GM12892 (cell line): Measurements from ENCODE around the gene P3H3.
"Not testable (repeated sequence)": the region's sequence is repeated elsewhere in the genome, so short reads cannot be mapped to it uniquely, and the experiment has no call there.

Experiments
- DNase-seq: peaks from one replicate; pipeline ENCODE4 v3.0.0; 2011; ENCODE audit not compliant: insufficient read length
- FAIRE-seq: peaks from 2 replicates; lab custom pipeline; 2011; peaks lifted over from hg19 to GRCh38; lab: Jason Lieb, UNC
- POLR2A ChIP-seq: IDR thresholded peaks from 2 replicates; pipeline ENCODE4 v1.6.1; 2011; ENCODE audit warnings: low read depth, low read length, control low read depth
- POLR2AphosphoS5 ChIP-seq: IDR thresholded peaks from 2 replicates; pipeline ENCODE4 v1.6.1; 2011; ENCODE audit warnings: low read depth, low read length, control low read depth
- TAF1 ChIP-seq: IDR thresholded peaks from 2 replicates; pipeline ENCODE4 v1.6.1; 2011; ENCODE audit warnings: low read depth, mild to moderate bottlenecking, control low read depth, low read length, borderline replicate concordance

The P3H3 gene

DNA sequence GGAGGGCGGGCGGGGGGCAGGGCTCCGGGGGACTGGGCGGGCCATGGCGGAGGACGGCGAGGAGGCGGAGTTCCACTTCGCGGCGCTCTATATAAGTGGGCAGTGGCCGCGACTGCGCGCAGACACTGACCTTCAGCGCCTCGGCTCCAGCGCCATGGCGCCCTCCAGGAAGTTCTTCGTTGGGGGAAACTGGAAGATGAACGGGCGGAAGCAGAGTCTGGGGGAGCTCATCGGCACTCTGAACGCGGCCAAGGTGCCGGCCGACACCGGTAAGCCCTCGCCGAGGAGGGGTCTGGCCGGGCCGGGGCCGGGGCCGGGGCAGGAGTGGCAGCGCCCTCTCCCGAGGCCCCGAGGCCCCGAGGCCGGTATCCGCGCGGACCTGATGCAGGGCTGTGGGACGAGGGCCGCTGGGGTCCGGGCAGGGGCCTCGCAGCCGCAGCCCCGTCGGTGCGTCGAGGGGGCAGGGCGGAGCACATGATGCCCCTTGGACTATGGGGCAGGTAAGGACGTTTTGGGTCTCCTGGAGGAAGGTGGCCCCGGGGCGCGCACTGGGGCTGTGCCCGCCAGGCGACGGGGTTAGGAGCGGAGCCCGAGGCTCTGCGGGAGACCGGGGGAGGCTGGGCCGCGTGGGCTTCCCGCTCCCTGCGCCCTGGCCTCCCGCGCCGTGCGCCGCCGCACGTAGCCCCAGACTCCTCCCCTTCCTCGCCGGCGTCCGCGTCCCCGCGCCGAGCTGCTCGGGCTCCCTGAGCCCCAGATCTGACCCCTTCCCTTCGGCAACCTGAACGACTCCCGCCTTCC, 39.4 kb downstream of the P3H3 start, which contains the start of gene TPI1:
Gene TPI1, plus strand, starts transcription at position 119 of the 798 bp plus-strand sequence. Its CDS starts 36 bp downstream, at position 155.
- DNase-seq (peak; percentile 94), FAIRE-seq (peak; percentile 97)
- TF ChIP-seq POLR2A, result peak; percentile 99
- TF ChIP-seq POLR2AphosphoS5, result peak; percentile 98
- peak; percentile 95 for TF ChIP-seq TAF1

DNA sequence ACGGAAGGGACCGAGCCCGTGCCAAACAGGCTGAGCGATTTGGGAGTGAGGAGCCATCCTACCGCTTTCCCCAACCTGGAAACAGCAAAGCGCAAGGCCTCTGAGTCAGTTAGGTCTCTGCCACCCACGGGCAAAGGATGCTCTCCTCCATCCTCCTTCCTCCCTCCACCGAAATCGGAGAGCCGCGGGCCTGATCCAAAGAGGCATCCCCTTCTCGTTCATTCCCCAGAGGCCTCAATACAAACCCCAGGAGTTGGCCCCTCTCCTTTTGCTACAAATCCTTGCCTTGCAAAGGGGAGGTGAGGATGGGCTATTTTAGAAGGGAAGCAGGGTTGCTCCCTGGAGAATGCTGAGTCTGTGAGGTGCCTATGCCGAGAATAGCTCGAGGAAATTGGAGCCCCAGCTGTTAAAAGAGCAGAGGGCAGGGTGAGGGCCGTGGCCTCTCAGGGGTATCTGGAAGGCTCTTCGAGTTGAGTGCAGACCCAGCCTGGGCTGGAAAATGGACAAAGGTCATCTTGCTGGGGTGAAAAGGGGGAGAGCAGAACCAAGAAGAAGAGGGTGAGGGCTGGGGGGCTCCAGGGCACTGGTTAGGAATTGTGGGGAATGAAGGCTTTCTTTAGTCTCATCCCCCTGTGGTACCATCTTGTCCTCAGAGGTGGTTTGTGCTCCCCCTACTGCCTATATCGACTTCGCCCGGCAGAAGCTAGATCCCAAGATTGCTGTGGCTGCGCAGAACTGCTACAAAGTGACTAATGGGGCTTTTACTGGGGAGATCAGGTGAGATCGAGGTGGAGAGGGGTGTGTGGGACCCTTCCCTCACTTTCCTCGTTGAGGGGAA, 40.2 kb downstream of the P3H3 start:
- TF ChIP-seq POLR2AphosphoS5, result peak; percentile 8; the same call in 1 of the 2 replicates
- TF ChIP-seq POLR2A, result no peak
- no peak for TF ChIP-seq TAF1
- FAIRE-seq, result peak; percentile 50
- DNase-seq, result no peak

DNA sequence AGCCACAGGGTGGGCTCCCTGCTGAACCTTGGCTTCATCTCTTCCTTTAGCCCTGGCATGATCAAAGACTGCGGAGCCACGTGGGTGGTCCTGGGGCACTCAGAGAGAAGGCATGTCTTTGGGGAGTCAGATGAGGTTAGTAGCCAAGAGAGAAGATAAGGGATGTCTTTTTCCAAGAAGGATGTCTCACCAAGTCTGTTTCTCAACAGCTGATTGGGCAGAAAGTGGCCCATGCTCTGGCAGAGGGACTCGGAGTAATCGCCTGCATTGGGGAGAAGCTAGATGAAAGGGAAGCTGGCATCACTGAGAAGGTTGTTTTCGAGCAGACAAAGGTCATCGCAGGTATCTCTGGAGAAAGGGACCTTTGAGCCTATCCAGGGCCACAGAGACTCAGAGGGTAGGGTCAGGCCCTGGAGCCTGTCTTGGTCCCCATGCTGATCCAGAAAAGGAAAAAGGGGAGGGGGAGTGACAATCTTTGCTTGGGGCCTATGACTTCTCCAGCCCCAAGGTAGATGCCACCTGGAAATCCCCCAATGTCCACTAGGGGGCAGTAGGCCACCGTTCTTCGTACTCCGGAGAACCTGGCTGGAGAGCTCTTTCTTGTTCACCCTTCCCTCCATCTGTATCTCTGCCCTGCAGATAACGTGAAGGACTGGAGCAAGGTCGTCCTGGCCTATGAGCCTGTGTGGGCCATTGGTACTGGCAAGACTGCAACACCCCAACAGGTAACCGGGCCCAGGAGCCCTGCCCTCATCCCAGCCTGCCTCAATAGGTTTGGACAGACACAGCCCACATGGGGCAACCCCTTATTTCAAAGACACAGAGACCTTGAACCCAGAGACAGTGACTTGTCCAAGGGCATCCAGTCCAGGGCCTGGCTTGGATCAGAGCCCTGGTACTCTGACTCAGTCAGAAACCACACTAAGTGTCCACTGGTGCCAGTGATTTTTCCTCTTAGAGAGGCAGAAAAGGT, 41.1 kb downstream of the P3H3 start:
- peak; percentile 56 for DNase-seq
- no peak for TF ChIP-seq TAF1
- 0 out of 2 replicates have a peak, but pooled peaks have one; percentile 6 for TF ChIP-seq POLR2AphosphoS5
- peak; percentile 86 for FAIRE-seq

DNA sequence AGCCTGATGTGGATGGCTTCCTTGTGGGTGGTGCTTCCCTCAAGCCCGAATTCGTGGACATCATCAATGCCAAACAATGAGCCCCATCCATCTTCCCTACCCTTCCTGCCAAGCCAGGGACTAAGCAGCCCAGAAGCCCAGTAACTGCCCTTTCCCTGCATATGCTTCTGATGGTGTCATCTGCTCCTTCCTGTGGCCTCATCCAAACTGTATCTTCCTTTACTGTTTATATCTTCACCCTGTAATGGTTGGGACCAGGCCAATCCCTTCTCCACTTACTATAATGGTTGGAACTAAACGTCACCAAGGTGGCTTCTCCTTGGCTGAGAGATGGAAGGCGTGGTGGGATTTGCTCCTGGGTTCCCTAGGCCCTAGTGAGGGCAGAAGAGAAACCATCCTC, 42.1 kb downstream of the P3H3 start:
- FAIRE-seq, result not testable (repeated sequence)

DNA sequence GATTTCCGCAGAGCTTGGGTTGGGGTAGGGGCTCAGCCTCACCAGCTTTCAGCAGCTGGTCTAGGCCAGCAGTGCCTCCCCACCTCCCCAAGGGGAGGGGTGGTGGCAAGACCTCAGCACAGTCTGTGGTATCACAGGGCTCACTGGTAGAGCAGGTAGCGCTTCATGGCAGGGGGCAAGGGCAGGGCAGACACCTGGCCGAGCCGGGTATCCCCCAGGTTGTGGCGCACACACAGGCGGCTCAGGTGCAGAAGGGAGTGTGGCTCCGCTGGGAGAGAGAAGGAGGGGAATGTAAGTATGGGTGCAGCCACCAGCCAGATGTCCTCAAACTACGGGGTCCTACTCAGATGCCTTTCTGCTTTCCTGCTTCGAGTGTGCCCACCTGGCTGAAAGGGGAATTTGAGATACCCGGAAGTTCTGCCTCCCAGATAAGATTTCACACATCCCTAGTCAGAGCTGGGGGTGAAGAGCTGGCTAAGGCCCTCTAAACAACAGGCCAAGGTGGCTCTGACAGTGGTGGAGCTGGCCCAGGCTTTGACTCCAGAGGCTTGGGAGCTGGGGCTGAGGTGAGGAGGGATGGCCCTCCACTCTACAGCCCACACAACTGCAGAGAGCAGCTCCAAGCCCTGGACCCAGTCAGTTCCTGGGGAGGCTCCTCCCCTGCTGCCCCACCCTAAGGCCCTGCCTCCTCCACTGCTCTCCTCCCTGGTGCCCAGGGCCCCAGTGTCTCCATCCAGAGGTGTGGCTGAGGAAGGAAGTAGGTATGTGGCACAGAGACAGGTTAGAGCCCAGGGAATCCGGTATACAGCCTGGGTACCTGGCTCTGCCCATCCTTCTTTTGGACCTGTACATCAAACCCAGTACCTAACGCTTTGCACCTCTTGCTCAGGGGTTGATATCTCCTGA, 43.1 kb downstream of the P3H3 start:
- FAIRE-seq, result peak; percentile 58
- TF ChIP-seq TAF1 (no peak), POLR2A (peak; percentile 51; the same call in 1 of the 2 replicates)
- DNase-seq, result no peak

More for the DNA sequence above, 42.1 kb downstream of the P3H3 start:
- not testable (repeated sequence) for DNase-seq

DNA sequence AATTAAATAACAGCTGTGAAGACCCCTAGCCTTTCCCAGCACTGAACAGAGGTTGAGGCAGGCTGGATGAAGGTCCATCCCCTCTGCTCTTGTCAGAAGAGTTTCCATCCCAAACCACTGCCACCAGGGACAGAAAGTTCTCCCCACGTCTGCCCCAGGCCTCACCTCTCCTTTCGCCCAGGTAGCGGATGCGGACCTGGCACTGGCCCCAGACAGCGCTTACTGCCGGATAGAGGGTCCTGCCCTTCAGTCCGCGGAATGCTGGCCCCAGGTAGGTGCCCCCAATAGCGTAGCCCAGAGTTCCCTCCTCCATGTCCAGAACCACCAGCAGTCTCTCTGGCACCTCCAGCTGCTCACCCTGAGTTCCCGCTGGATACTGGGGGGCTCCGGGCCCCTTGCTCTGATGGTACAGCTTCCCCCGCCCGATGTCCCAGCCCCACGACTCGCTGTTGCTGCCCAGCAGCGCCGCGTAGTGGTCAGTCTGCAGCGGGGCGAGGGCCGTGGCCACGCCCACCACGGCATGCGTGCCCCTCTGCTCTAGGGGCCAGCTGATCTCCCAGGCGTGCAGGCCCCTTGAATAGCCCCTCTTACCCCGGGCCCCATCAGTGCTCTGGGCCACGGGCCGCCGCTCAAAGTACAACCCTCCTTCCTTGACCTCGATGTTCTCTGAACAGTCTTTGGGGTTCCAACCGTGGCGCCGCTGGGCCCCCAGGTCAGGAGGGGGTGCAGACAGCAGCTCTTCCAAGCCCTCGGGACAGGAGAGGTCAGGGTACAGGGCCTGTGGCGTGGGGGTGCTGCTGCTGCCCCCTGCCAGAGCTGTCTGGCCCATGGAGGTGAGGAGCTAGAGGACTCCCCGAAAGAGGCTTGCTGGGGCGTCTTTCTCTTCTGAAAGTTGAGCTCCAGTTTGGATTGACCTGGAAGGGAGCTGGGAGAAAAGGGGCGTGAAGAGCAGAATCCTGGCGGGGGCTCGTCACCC, 44.2 kb downstream of the P3H3 start:
- DNase-seq, result peak; percentile 80
- peak; percentile 41; the same call in 1 of the 2 replicates for TF ChIP-seq POLR2AphosphoS5
- peak; percentile 64 for TF ChIP-seq POLR2A
- TF ChIP-seq TAF1, result no peak
- peak; percentile 97 for FAIRE-seq

DNA sequence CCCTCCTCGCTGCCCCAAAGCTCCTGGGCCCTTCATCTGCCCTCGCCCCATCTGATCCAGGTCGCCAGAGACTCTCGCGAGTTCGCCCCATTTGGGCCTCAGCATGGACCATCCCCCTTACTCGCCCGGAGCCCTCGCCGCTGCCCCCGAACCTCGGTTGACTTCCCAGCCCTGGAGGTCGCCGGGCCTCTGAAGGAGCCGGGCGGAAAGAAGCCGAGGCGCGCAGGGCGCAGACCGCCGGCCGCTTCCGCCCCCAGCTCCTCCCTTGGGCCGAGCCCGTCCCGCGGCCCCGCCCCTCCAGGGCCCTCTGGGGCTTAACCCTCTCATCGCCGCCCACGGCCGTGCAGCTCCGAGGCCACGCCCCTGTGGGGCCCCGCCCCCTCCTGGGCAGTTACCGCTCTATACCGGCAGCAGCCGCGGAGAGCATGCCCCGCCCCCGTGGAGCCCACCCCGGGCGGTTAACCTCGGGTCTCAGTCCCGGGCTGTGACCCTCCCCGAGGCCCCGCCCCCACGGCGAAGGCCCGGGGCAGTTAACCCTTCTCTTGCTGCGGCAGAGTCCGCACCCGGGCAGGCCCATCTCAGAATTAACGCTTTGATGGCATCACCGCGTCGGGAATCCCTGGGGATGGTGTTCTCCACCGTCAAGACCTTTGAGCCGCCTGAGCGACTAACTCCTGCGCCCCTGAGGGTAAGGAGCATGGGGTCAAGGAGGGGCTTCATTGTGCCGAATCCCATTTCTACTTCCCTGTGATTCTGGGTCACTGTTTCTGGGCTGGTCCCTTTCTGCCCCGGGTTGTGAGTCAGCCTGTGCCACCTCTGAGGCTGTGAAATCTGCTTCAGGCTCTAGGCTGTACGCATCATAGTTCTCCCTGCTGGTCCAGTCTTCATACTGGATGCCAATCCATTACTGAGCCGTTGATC, 45.1 kb downstream of the P3H3 start, which contains the start of gene SPSB2:
Gene SPSB2, minus strand, starts transcription at position 210 of the 921 bp plus-strand sequence. CDS start 402 bp downstream, outside the sequence.
- peak; percentile 97 for FAIRE-seq
- DNase-seq, result peak; percentile 96
- TF ChIP-seq POLR2A (peak; percentile 60; the same call in 1 of the 2 replicates), POLR2AphosphoS5 (no peak), TAF1 (0 out of 2 replicates have a peak, but pooled peaks have one; percentile 1)

DNA sequence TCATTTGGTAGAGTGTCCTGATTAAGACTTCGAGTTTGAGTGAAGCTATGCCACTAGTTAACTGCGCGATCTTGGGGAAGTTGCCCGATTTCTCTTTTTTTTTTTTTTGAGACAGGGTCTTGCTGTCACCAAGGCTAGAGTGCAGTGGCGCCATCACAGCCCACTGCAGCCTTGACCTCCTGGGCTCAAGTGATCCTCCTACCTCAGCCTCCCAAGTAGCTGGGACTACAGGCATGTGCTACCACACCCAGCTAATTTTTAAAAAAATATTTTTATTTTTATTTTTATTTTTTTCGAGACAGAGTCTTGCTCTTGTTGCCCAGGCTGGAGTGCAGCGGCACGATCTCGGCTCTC, 45.8 kb downstream of the P3H3 start:
- not testable (repeated sequence) for FAIRE-seq, DNase-seq

DNA sequence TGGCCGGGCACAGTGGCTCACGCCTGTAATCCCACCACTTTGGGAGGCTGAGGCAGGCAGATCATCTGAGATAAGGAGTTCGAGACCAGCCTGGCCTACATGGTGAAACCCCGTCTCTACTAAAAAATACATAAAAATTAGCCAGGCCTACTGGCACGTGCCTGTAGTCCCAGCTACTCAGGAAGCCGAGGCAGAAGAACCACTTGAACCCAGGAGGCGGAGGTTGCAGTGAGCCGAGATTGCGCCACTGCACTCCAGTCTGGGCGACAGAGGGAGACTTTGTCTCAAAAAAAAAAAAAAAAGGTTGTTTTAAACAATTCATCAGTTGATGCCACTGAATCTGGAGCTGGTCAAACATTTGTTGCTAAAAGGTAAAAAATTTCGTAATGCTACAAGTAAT, 51.6 kb downstream of the P3H3 start:
- FAIRE-seq, DNase-seq: not testable (repeated sequence)
